ENCODE results near the gene UBE2L6. TPM values are rescaled to one million over a fixed set of nuclear protein-coding genes. Genes with fewer than 3 reads are reported as not detected.

UBE2L6 gene
- total RNA-seq, 1 donor from 2014 or later, result 19.0 TPM

- no peak overlapping the region for H3K27ac ChIP-seq (replicated peaks)
- H3K4me1 ChIP-seq, result peaks cover 28% of the 10 kb centered on the region
- H3K4me3 ChIP-seq, result no peak overlapping the region
- DNase-seq, result no peak
- no peak for TF ChIP-seq CTCF (IDR thresholded peaks at IDR 0.05; ENCODE audit: borderline replicate concordance)
- intact Hi-C loops (cut with micrococcal nuclease), result no loop called here
- H3K27me3 ChIP-seq (ENCODE audit: low read depth), result no peaks in the 10 kb centered on the region
- H3K36me3 ChIP-seq, result peaks cover 12% of the 10 kb centered on the region
- H3K9me3 ChIP-seq (replicated peaks), result no peaks in the 10 kb centered on the region
Observed at GRCh38 chr11:57504511-57504910, 63.0 kb downstream of the UBE2L6 start.

GRCh38 chr11:57502870-57503269, 64.6 kb downstream of the UBE2L6 start:
- no peak for DNase-seq
- no peak overlapping the region for H3K27ac ChIP-seq (replicated peaks)
- H3K36me3 ChIP-seq, result peaks cover 12% of the 10 kb centered on the region
- H3K4me3 ChIP-seq, result no peak overlapping the region
- no peaks in the 10 kb centered on the region for H3K9me3 ChIP-seq (replicated peaks)
- intact Hi-C loops (cut with micrococcal nuclease), result no loop called here
- H3K27me3 ChIP-seq (ENCODE audit: low read depth), result no peaks in the 10 kb centered on the region
- TF ChIP-seq CTCF (IDR thresholded peaks at IDR 0.05; ENCODE audit: borderline replicate concordance), result no peak
- H3K4me1 ChIP-seq, result peaks cover 42% of the 10 kb centered on the region

GRCh38 chr11:57502376-57502775, 65.1 kb downstream of the UBE2L6 start:
- Histone ChIP-seq H3K27me3 (ENCODE audit: low read depth) (no peaks in the 10 kb centered on the region), H3K27ac (replicated peaks) (peak overlapping the region; percentile 92), H3K4me1 (peaks cover 42% of the 10 kb centered on the region), H3K36me3 (peaks cover 11% of the 10 kb centered on the region), H3K9me3 (replicated peaks) (no peaks in the 10 kb centered on the region), H3K4me3 (no peak overlapping the region)
- no peak for DNase-seq
- TF ChIP-seq CTCF (IDR thresholded peaks at IDR 0.05; ENCODE audit: borderline replicate concordance), result no peak
- intact Hi-C loops (cut with micrococcal nuclease), result no loop called here

GRCh38 chr11:57501953-57502352, 65.5 kb downstream of the UBE2L6 start:
- Histone ChIP-seq H3K4me1 (peaks cover 42% of the 10 kb centered on the region), H3K36me3 (peaks cover 7% of the 10 kb centered on the region), H3K9me3 (replicated peaks) (no peaks in the 10 kb centered on the region), H3K27ac (replicated peaks) (peak overlapping the region; percentile 92), H3K4me3 (no peak overlapping the region), H3K27me3 (ENCODE audit: low read depth) (no peaks in the 10 kb centered on the region)
- TF ChIP-seq CTCF (IDR thresholded peaks at IDR 0.05; ENCODE audit: borderline replicate concordance), result no peak
- DNase-seq, result no peak
- intact Hi-C loops (cut with micrococcal nuclease), result no loop called here

Other genes with a start within 250 kb of the UBE2L6 start
- 32.6 TPM for gene TNKS1BP1, start 242.7 kb downstream of the UBE2L6 start, total RNA-seq
- 34.6 TPM for gene SSRP1, start 231.8 kb downstream of the UBE2L6 start, total RNA-seq
- 1.4 TPM for gene P2RX3, start 229.3 kb downstream of the UBE2L6 start, total RNA-seq
- gene PRG3, start 186.5 kb downstream of the UBE2L6 start, total RNA-seq, result not detected
- not detected for gene PRG2, start 177.0 kb downstream of the UBE2L6 start, total RNA-seq
- 21.0 TPM for gene SLC43A3, start 140.6 kb downstream of the UBE2L6 start, total RNA-seq
- 1.3 TPM for gene RTN4RL2, start 107.1 kb downstream of the UBE2L6 start, total RNA-seq
- gene SLC43A1, start 52.0 kb downstream of the UBE2L6 start, total RNA-seq, result 4.3 TPM
- gene TIMM10, start 36.9 kb downstream of the UBE2L6 start, total RNA-seq, result 61.0 TPM
- not detected for gene SMTNL1, start 30.1 kb downstream of the UBE2L6 start, total RNA-seq
- 94.6 TPM for gene SERPING1, start 30.0 kb upstream of the UBE2L6 start, total RNA-seq
- gene YPEL4, start 82.2 kb upstream of the UBE2L6 start, total RNA-seq, result 0.55 TPM
- 6.0 TPM for gene CLP1, start 90.1 kb upstream of the UBE2L6 start, total RNA-seq
- 45.8 TPM for gene ZDHHC5, start 100.4 kb upstream of the UBE2L6 start, total RNA-seq
- gene MED19, start 144.5 kb upstream of the UBE2L6 start, total RNA-seq, result 9.4 TPM
- 64.3 TPM for gene TMX2, start 144.9 kb upstream of the UBE2L6 start, total RNA-seq
- 78.8 TPM for gene SELENOH, start 173.8 kb upstream of the UBE2L6 start, total RNA-seq
- gene BTBD18, start 184.1 kb upstream of the UBE2L6 start, total RNA-seq, result not detected
- 58.9 TPM for gene CTNND1, start 194.1 kb upstream of the UBE2L6 start, total RNA-seq

All from left ventricle myocardium inferior (tissue), 1 donor.